Measurements from ENCODE around the gene SLC30A10.
"Not testable (repeated sequence)": the region's sequence is repeated elsewhere in the genome, so short reads cannot be mapped to it uniquely, and the experiment has no call there.

SLC30A10 gene

DNA sequence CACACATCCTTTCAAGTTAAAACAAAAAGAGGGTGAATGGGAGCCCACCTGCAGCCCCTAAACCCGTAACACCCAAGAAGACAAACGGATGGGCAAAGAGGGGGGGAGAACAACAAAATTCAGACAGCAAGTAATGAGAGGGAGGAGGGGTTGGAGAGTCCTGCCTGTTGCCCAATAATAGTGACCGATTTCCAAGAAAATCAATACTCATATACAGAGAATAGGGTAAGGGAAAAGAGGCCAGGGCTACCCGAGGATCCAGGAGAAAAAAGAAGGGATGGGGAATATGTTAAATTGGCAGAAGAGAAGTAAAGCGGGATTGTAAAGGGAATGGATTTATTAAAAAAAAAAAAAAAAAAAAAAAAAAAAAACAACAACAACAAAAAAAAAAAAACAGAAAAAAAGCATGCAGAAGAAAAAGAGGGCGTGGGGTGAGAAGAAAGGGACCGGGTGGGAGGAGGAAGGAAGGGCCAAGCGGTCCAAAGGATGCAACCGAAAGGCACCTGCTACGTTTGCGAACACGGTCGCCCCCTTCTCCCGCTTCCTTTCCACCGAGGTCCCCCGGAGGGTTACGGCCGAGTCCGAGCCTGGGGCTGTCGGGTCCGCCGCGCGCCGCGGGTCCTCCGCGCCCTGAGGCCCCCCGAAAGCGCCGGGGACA is 930 bp downstream of the SLC30A10 start:
- no peak for DNase-seq (ENCODE audit: low spot score)

DNA sequence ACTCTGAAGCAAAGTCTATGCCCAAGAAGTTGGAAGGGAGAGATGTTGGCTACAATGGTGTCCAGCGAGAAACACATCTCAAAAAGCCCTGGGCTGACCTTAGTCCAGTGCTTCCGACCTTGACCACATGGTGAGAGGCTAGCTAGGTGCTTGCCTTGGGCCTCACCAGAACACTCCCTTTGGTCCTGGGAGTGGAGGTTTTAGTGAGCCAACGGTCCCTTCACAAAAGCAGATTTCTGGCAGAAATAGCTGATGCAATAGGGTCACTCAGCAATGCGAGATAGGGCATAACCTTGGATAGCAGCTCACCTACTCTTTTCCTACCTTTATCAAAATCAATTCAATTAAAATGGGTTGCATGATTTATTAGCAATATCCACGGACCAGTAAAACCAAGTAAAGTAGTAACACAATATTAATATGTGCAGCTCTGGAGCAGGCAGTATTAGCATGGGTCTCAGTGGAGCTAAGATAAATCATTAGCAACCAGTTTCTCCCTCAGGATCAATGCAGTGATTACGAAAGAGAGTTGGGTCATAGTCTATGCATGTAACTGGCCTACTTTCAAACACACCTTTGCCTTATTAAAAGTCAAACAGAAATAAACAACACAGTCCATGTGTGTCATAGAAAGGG is 1.9 kb downstream of the SLC30A10 start:
- DNase-seq (ENCODE audit: low spot score), result no peak

DNA sequence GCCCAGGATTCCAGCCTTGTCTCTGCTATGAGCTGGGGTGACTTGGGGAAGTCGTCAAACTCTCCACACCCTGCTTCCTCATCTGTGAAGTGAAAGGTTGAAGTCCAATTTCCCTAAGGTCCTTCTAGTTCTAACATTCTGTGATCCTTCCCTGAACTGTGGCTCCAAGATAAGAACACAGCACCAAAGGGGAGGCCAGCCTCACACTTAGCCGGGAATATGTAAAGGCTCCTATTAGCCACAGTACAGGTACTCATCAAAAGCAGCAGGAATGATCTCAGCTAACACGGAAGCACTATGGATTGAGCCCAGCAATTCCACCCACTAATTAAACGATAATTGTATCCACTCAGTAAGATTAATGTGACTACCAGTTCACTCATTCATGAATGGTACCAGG is 4.0 kb downstream of the SLC30A10 start:
- DNase-seq (ENCODE audit: low spot score), result no peak

GRCh38 chr1:219917851-219918466 is 10.4 kb downstream of the SLC30A10 start:
- no peak for DNase-seq (ENCODE audit: low spot score)

DNA sequence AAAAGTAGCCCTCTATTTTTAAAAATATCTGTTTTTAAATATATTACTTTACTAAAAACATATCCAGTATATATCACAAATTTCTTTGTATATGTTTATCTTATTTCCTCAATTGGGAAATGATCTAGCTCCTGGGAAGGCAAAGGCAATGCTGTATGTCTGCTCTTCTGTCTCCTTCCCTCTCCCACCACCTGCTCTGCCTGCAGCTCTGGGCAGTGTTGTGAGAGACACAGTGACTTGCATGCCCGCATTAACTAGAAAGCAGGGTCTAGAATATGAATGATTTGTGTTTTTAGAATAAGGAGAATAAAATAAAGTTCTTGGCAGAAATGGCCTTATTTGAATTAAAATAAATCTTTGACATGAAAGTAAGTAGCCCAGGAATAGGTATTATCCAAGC is 11.1 kb downstream of the SLC30A10 start:
- DNase-seq (ENCODE audit: low spot score), result no peak

DNA sequence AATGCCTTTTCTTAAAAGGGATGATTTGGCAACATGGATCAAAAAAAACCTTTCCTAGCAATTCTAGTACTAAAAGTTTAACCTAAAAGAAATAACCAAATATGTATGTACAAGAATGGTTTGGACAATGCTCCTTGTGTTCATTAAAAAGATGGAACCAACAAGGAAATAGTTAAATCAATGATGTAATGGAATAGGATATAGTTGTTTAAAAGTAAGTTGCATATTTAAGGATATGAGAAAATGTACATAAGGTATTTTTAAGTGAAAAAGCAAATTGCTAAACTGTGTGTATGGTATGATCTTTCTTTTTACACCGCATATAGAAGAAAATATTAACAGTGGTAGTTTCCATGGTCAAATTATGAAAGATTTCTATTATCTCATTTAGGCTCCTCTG is 12.1 kb downstream of the SLC30A10 start:
- no peak for DNase-seq (ENCODE audit: low spot score)

DNA sequence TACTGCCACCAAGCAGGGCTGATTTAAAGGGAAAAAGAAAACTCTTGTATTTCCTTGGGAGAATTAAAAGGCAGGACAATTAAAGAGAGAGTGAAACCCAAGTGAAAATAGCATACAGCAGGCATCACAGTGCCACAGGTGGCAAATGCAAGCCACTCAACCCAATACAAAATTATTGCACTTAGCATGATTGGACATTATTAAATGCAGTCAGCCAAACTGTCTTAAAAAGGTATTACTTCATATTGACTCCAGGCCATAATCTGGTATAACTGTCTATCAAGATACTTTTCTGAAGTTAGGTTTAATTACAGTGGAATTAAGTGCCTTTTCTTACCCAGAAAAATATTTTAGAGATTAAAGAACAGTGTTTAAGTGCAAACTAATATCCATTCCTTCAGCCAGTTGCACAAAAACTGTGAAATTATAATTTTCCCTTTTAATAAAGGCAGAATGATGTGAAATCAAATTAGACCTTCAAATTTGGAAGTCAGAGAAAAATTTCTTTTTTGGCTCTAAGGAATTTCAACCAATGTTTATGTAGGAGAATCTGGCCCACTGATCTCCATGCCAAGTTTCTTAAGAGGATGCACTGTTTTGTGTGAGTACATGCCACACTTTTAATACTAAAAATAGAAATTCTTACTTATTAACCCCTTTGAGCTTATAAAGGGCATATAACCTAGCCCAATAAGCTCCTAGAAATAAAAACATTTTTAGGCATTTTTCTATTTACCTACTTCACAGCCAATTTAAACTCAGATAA is 15.2 kb downstream of the SLC30A10 start:
- DNase-seq (ENCODE audit: low spot score), result no peak

GRCh38 chr1:219910716-219911115 is 17.6 kb downstream of the SLC30A10 start:
- no peak for DNase-seq (ENCODE audit: low spot score)

GRCh38 chr1:219909476-219909875 is 18.9 kb downstream of the SLC30A10 start:
- DNase-seq (ENCODE audit: low spot score), result no peak

DNA sequence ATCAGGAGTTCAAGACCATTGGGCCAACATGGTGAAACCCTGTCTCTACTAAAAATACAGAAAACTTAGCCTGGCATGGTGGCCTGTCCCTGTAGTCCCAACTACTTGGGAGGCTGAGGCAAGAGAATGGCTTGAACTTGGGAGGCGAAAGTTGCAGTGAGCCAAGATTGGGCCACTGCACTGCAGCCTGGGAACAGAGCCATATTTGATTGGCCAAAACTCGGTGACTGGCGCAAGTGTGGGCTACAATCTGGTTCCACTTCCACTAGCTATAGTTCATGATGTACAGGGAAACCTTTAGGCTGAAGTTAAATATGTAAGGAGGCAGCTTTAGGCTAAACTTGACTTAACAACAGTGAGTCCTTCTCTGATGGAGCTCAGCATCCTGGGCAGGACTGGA is 20.2 kb downstream of the SLC30A10 start:
- no peak for DNase-seq (ENCODE audit: low spot score)

DNA sequence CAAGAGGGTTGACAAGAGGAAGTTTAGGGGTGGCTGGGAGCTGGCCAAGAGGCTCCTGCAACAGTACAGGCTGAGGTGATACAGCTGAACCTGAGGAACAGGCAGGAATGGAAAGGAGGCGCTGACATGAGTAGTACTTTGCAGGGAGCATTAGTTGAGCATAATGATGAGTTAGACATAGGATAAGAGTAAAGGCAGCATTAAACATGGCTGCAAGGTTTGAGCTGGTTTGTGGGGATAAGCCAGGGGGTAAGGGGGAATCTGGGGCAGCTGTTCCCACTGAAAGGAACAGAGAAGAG is 20.6 kb downstream of the SLC30A10 start:
- no peak for DNase-seq (ENCODE audit: low spot score)

GRCh38 chr1:219906924-219907771 is 21.2 kb downstream of the SLC30A10 start:
- DNase-seq (ENCODE audit: low spot score), result no peak

DNA sequence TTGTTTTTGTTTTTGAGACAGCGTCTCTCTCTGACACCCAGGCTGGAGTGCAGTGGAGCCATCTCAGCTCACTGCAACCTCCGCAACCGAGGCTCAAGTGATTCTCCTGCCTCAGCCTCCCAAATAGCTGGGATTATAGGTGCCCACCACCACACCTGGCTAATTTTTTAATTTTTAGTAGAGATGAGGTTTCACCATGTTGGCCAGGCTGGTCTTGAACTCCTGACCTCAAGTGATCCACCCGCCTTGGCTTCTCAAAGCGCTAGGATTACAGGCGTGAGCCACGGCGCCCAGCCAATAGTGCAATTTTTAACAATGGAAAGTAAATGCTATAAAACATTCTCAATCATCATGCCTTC is 21.8 kb downstream of the SLC30A10 start:
- DNase-seq (ENCODE audit: low spot score), result not testable (repeated sequence)

DNA sequence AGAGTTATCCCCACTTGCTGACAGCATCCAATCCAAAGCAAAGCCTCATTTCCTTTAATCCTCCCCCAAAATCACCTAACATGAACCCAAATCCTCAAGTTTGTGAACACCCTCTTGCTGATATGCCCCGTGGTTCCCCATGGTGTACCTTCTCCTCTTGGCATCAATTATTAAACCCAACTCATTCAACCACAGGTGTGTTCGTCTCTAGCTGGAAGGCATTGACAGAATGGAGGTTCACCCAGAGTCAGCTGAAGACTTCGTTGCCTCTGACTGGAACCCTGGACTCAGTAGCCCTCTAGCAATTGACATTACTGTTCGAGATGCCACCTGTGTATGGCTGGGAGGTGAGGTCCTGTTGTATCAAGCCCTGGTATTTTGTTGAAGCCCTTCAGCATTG is 22.8 kb downstream of the SLC30A10 start:
- DNase-seq (ENCODE audit: low spot score), result no peak

- no peak for DNase-seq (ENCODE audit: low spot score)
Measured at GRCh38 chr1:219904934-219905333, 23.4 kb downstream of the SLC30A10 start.

- DNase-seq (ENCODE audit: low spot score), result no peak
Measured at GRCh38 chr1:219903353-219903871, 24.9 kb downstream of the SLC30A10 start.

GRCh38 chr1:219902951-219903350 is 25.4 kb downstream of the SLC30A10 start:
- DNase-seq (ENCODE audit: low spot score), result no peak

- DNase-seq (ENCODE audit: low spot score), result no peak
Measured at GRCh38 chr1:219900882-219901281, 27.5 kb downstream of the SLC30A10 start.

- DNase-seq (ENCODE audit: low spot score), result peak; percentile 11
Measured at GRCh38 chr1:219900201-219900600, 28.2 kb downstream of the SLC30A10 start.

- no peak for DNase-seq (ENCODE audit: low spot score)
Measured at GRCh38 chr1:219898375-219898774, 30.0 kb downstream of the SLC30A10 start.

DNA sequence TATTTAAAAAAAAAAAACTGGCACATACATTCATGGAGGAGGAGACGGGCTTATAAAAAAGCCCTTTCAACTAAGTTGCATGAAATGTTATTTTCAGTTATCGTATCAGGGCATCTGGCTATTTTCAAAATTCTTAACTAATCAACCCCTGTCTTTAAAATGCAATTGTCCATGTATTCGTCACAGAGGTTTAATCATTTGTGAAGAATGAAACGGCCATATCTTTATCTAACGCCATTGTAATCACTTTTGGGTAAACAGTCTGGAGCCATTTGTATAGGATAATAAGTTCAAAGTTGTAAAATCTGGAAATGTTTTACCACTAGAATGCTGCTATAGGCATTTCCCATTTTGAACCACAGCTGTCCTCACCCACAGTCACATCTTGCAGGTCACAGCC is 30.4 kb downstream of the SLC30A10 start:
- no peak for DNase-seq (ENCODE audit: low spot score)

- not testable (repeated sequence) for DNase-seq (ENCODE audit: low spot score)
Measured at GRCh38 chr1:219892271-219892670, 36.1 kb downstream of the SLC30A10 start.
